Hippocampal formation (tissue), 2 donors: ENCODE measurements around the gene CBX8.

Experiments used
- DNase-seq, 2 donors: peaks; one replicate each; lab custom pipeline; 2025; lab: John Stamatoyannopoulos, UW

CBX8 gene

GRCh38 chr17:79750650-79751545 lies 46.0 kb downstream of the CBX8 start:
- no peak for DNase-seq

- DNase-seq = no peak
Observed at GRCh38 chr17:79749958-79750357, 46.9 kb downstream of the CBX8 start.

- DNase-seq = no peak
Observed at GRCh38 chr17:79749156-79749815, 47.6 kb downstream of the CBX8 start.

GRCh38 chr17:79748295-79749099 lies 48.4 kb downstream of the CBX8 start:
- no peak for DNase-seq

GRCh38 chr17:79747508-79748294 lies 49.2 kb downstream of the CBX8 start:
- DNase-seq = no peak

- DNase-seq = no peak
Observed at GRCh38 chr17:79746889-79747507, 49.9 kb downstream of the CBX8 start.

- DNase-seq = no peak
Observed at GRCh38 chr17:79745641-79746105, 51.2 kb downstream of the CBX8 start.

GRCh38 chr17:79743614-79744013 lies 53.3 kb downstream of the CBX8 start:
- DNase-seq = no peak

GRCh38 chr17:79742951-79743476 lies 53.9 kb downstream of the CBX8 start:
- no peak for DNase-seq

- DNase-seq = no peak
Observed at GRCh38 chr17:79742589-79742918, 54.3 kb downstream of the CBX8 start.
